Glutamatergic neuron (in vitro differentiated cells): Measurements from ENCODE around the gene CTDNEP1. TPM values are rescaled to one million over a fixed set of nuclear protein-coding genes. Genes with fewer than 3 reads are reported as not detected.

ENCODE experiments used
- DNase-seq: peaks from one replicate; pipeline ENCODE4 v3.0.0; 2022
- H3K27ac Mint-ChIP-seq: one replicate; pipeline ENCODE4 v1.8.0; 2020; ENCODE audit warnings: mild to moderate bottlenecking, mixed read lengths, inconsistent platforms; ENCODE audit not compliant: unreplicated experiment
- H3K27me3 Mint-ChIP-seq: one replicate; pipeline ENCODE4 v1.8.0; 2020; ENCODE audit warnings: mild to moderate bottlenecking, moderate library complexity, mixed read lengths, inconsistent platforms; ENCODE audit not compliant: unreplicated experiment
- H3K36me3 Mint-ChIP-seq: one replicate; pipeline ENCODE4 v1.8.0; 2020; ENCODE audit warnings: mild to moderate bottlenecking, mixed read lengths, inconsistent platforms; ENCODE audit not compliant: unreplicated experiment
- H3K4me1 Mint-ChIP-seq: one replicate; pipeline ENCODE4 v1.8.0; 2020; ENCODE audit warnings: mild to moderate bottlenecking, low read depth, mixed read lengths, inconsistent platforms; ENCODE audit not compliant: unreplicated experiment
- H3K4me3 Mint-ChIP-seq: one replicate; pipeline ENCODE4 v1.8.0; 2020; ENCODE audit warnings: mild to moderate bottlenecking, mixed read lengths, inconsistent platforms; ENCODE audit not compliant: unreplicated experiment
- H3K9me3 Mint-ChIP-seq: one replicate; pipeline ENCODE4 v1.8.0; 2020; ENCODE audit warnings: mild to moderate bottlenecking, moderate library complexity, mixed read lengths, inconsistent platforms; ENCODE audit not compliant: unreplicated experiment
- CTCF ChIP-seq: fragments of 200-600 bp; sonication (generic); IDR thresholded peaks from one replicate; pipeline ENCODE4 v1.5.0; 2021; ENCODE audit not compliant: partially characterized antibody, unreplicated experiment
- total RNA-seq: library from RNA; stranded (reverse); fragmentation: NEBNext Ultra II Directional; extraction: Animal tissue kit (Norgen Biotek cat#: 25700); gene quantifications from one replicate; pipeline ENCODE4 v1.2.1, GENCODE V29; 2021; ENCODE audit not compliant: unreplicated experiment

CTDNEP1 gene
- total RNA-seq, 1 donor from 2014 or later = 185 TPM

GRCh38 chr17:7221278-7222092 lies 30.0 kb downstream of the CTDNEP1 start:
- Mint-ChIP-seq H3K9me3 (peaks cover 17% of the 10 kb centered on the region), H3K4me1 (peaks cover 28% of the 10 kb centered on the region), H3K36me3 (no peaks in the 10 kb centered on the region), H3K4me3 (peak overlapping the region; percentile 88), H3K27me3 (peaks cover 15% of the 10 kb centered on the region), H3K27ac (peak overlapping the region; percentile 48)
- no peak for TF ChIP-seq CTCF
- DNase-seq = no peak

- H3K4me3 Mint-ChIP-seq = peak overlapping the region; percentile 88
- no peaks in the 10 kb centered on the region for H3K36me3 Mint-ChIP-seq
- DNase-seq = peak; percentile 54
- H3K27me3 Mint-ChIP-seq = peaks cover 19% of the 10 kb centered on the region
- H3K4me1 Mint-ChIP-seq = peaks cover 34% of the 10 kb centered on the region
- TF ChIP-seq CTCF = no peak
- peaks cover 17% of the 10 kb centered on the region for H3K9me3 Mint-ChIP-seq
- peak overlapping the region; percentile 64 for H3K27ac Mint-ChIP-seq
Measured at GRCh38 chr17:7220593-7221277, 30.8 kb downstream of the CTDNEP1 start.

- Mint-ChIP-seq H3K27ac (peak within 1 kb of the TSS; percentile 86), H3K9me3 (peaks cover 17% of the 10 kb centered on the region), H3K4me3 (peak within 1 kb of the TSS; percentile 89), H3K27me3 (peaks cover 19% of the 10 kb centered on the region), H3K36me3 (no peaks in the 10 kb centered on the region), H3K4me1 (peaks cover 37% of the 10 kb centered on the region)
- DNase-seq = peak; percentile 90
- no peak for TF ChIP-seq CTCF
Measured at GRCh38 chr17:7219812-7220592, 31.5 kb downstream of the CTDNEP1 start, which contains the start of the genes ACADVL and DLG4. ACADVL (plus strand) TSS chr17:7219938; CDS start chr17:7219985, 47 bp downstream. DLG4 (minus strand) TSS chr17:7219836.

- Mint-ChIP-seq H3K4me3 (peak overlapping the region; percentile 89), H3K4me1 (peaks cover 37% of the 10 kb centered on the region), H3K27me3 (peaks cover 22% of the 10 kb centered on the region), H3K27ac (peak overlapping the region; percentile 86), H3K9me3 (peaks cover 17% of the 10 kb centered on the region), H3K36me3 (no peaks in the 10 kb centered on the region)
- no peak for DNase-seq
- no peak for TF ChIP-seq CTCF
Measured at GRCh38 chr17:7219229-7219811, 32.2 kb downstream of the CTDNEP1 start.
